GM06990 (cell line): ENCODE results near the gene RER1.

Source experiments
- DNase-seq: peaks from one replicate; pipeline ENCODE4 v3.0.0-alpha.2; 2011; ENCODE audit not compliant: insufficient read length; ENCODE audit errors: extremely low read depth
- H3K27me3 ChIP-seq: replicated peaks from 2 replicates; pipeline ENCODE4 v1.6.0; 2011; ENCODE audit warnings: low read length; ENCODE audit not compliant: control insufficient read depth, insufficient read depth
- H3K36me3 ChIP-seq: 2 replicates; pipeline ENCODE4 v1.5.1; 2011; ENCODE audit warnings: low read length; ENCODE audit not compliant: control insufficient read depth, insufficient read depth
- H3K4me3 ChIP-seq: replicated peaks from 2 replicates; pipeline ENCODE4 v1.5.1; 2011; ENCODE audit warnings: low read depth, mild to moderate bottlenecking, control low read depth, low read length
- TF ChIP-seq, protein P1 (sequence below): IDR thresholded peaks from 2 replicates; pipeline ENCODE4 v1.5.1; 2011; ENCODE audit warnings: low read length, control low read depth, mild to moderate bottlenecking, inconsistent platforms; ENCODE audit not compliant: insufficient read depth, poor library complexity, severe bottlenecking

The RER1 gene

DNA sequence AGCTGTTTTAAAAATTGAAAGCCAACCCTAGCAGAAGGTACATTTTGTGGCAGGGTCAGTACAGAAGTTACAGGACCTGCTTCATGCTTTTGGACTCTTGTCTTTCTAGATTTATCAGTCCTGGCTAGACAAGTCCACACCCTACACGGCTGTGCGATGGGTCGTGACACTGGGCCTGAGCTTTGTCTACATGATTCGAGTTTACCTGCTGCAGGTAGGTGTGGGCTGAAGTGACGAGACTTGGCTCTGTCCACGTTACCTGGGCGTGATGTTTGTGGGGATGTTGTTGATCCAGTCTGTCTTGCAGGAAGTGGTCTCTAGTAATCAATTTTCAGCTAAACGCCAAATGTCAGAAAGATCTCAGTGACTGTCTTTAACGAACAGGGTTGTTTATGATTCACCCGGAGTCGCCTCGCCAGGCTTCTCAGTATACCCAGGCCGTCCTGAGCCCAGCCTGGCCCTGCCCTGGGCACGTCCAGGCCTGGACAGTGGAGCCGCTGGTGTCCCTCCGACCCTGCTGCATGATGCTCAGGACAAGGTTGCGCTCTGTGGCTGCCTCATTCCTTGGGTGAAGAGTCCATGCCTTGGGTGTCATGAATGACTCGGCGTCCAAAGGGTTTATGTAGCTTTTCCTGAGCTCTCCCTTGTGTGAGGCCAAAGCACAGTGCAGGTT lies 5.5 kb downstream of the RER1 start:
- TF ChIP-seq, protein P1, sequence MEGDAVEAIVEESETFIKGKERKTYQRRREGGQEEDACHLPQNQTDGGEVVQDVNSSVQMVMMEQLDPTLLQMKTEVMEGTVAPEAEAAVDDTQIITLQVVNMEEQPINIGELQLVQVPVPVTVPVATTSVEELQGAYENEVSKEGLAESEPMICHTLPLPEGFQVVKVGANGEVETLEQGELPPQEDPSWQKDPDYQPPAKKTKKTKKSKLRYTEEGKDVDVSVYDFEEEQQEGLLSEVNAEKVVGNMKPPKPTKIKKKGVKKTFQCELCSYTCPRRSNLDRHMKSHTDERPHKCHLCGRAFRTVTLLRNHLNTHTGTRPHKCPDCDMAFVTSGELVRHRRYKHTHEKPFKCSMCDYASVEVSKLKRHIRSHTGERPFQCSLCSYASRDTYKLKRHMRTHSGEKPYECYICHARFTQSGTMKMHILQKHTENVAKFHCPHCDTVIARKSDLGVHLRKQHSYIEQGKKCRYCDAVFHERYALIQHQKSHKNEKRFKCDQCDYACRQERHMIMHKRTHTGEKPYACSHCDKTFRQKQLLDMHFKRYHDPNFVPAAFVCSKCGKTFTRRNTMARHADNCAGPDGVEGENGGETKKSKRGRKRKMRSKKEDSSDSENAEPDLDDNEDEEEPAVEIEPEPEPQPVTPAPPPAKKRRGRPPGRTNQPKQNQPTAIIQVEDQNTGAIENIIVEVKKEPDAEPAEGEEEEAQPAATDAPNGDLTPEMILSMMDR: no peak
- Histone ChIP-seq H3K27me3 (no peaks in the 10 kb centered on the region), H3K36me3 (peaks cover 47% of the 10 kb centered on the region), H3K4me3 (no peak overlapping the region)
- DNase-seq: no peak

- H3K36me3 ChIP-seq: peaks cover 50% of the 10 kb centered on the region
- H3K4me3 ChIP-seq: no peak overlapping the region
- H3K27me3 ChIP-seq: no peaks in the 10 kb centered on the region
- TF ChIP-seq, protein P1: no peak
- no peak for DNase-seq
These were observed 7.2 kb downstream of the RER1 start for GRCh38 chr1:2398871-2399270.

DNA sequence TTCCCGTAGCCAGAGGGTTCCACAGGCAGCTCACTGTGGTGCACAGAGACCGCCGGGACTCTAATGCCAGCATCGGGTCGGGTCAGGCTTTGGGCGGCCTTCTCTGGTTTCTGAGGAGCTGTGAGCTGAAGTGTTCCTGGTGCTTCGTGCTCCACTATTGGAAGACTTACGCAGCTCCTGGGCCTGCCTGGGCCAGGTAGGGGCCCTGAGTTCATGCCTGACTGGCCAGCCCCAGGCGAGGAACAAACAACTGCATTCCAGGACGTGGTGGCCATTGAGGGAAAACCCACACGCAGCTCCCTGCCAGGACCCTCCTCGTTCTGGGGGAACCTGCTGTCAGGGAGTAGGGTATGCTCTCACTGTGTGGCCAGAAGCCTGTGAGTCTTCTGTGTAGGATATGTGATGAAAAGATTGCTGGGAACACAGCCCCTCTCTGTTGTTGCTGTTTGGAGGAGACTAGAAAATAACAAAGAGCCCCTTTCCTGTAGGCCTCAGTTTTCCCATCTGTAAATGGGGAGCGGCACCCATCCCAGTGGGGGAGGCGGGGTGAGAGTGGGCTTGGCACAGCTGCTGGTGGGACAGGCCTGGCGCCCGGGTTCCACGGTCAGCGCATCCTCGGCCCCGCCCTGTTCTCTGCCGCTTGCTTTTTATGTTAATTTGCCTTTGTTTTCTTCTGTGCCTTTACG lies 8.4 kb downstream of the RER1 start:
- no peak for DNase-seq
- peaks cover 52% of the 10 kb centered on the region for H3K36me3 ChIP-seq
- TF ChIP-seq, protein P1: no peak

GRCh38 chr1:2400576-2400909 lies 8.9 kb downstream of the RER1 start:
- TF ChIP-seq, protein P1: no peak
- H3K27me3 ChIP-seq: no peaks in the 10 kb centered on the region
- peaks cover 48% of the 10 kb centered on the region for H3K36me3 ChIP-seq
- DNase-seq: no peak
- H3K4me3 ChIP-seq: no peak overlapping the region

More for the DNA sequence above, 8.4 kb downstream of the RER1 start:
- H3K27me3 ChIP-seq: no peaks in the 10 kb centered on the region
- no peak overlapping the region for H3K4me3 ChIP-seq

GRCh38 chr1:2400950-2401649 lies 9.5 kb downstream of the RER1 start:
- peaks cover 50% of the 10 kb centered on the region for H3K36me3 ChIP-seq
- H3K27me3 ChIP-seq: no peaks in the 10 kb centered on the region
- no peak for DNase-seq
- H3K4me3 ChIP-seq: no peak overlapping the region
- TF ChIP-seq, protein P1: no peak
